ENCODE measurements around the gene ABCA1.
A peak's percentile ranks its signal among the peaks of the same experiment; 100 is the strongest.

Gene ABCA1

GRCh38 chr9:104750185-104750767, 177.7 kb downstream of the ABCA1 start:
- no peak for TF ChIP-seq CTCF (IDR thresholded peaks at IDR 0.05; ENCODE audit: control insufficient read depth, insufficient read depth, low read depth, low read length, missing control alignments)
- no peak for DNase-seq (ENCODE audit: low read depth)
- no peak overlapping the region for H3K4me3 ChIP-seq (ENCODE audit: control insufficient read depth, low read depth, low read length)

GRCh38 chr9:104748359-104749031, 179.5 kb downstream of the ABCA1 start:
- no peak for DNase-seq (ENCODE audit: low read depth)
- peak overlapping the region; percentile 90 for H3K4me3 ChIP-seq (ENCODE audit: control insufficient read depth, low read depth, low read length)
- no peak for TF ChIP-seq CTCF (IDR thresholded peaks at IDR 0.05; ENCODE audit: control insufficient read depth, insufficient read depth, low read depth, low read length, missing control alignments)

- no peak for DNase-seq (ENCODE audit: low read depth)
- peak within 1 kb of the TSS; percentile 90 for H3K4me3 ChIP-seq (ENCODE audit: control insufficient read depth, low read depth, low read length)
- TF ChIP-seq CTCF (IDR thresholded peaks at IDR 0.05; ENCODE audit: control insufficient read depth, insufficient read depth, low read depth, low read length, missing control alignments): no peak
Measured at GRCh38 chr9:104747565-104748358, 180.2 kb downstream of the ABCA1 start, which contains the start of gene NIPSNAP3A. NIPSNAP3A (plus strand) TSS chr9:104747683; CDS start chr9:104747793, 110 bp downstream.

GRCh38 chr9:104747245-104747564, 180.8 kb downstream of the ABCA1 start:
- no peak for DNase-seq (ENCODE audit: low read depth)
- no peak for TF ChIP-seq CTCF (IDR thresholded peaks at IDR 0.05; ENCODE audit: control insufficient read depth, insufficient read depth, low read depth, low read length, missing control alignments)
- peak overlapping the region; percentile 90 for H3K4me3 ChIP-seq (ENCODE audit: control insufficient read depth, low read depth, low read length)

GRCh38 chr9:104746798-104747197, 181.2 kb downstream of the ABCA1 start:
- H3K4me3 ChIP-seq (ENCODE audit: control insufficient read depth, low read depth, low read length): peak overlapping the region; percentile 90
- no peak for DNase-seq (ENCODE audit: low read depth)
- no peak for TF ChIP-seq CTCF (IDR thresholded peaks at IDR 0.05; ENCODE audit: control insufficient read depth, insufficient read depth, low read depth, low read length, missing control alignments)

GRCh38 chr9:104746285-104746684, 181.7 kb downstream of the ABCA1 start:
- TF ChIP-seq CTCF (IDR thresholded peaks at IDR 0.05; ENCODE audit: control insufficient read depth, insufficient read depth, low read depth, low read length, missing control alignments): no peak
- DNase-seq (ENCODE audit: low read depth): no peak
- no peak overlapping the region for H3K4me3 ChIP-seq (ENCODE audit: control insufficient read depth, low read depth, low read length)

Measured in AG09309 (cell line).